Keratinocyte (primary cell): ENCODE data around the gene DMD. TPM values are rescaled to one million over a fixed set of nuclear protein-coding genes. Genes with fewer than 3 reads are reported as not detected.

ENCODE experiments used
- DNase-seq: peaks from one replicate; pipeline ENCODE4 v3.0.0-alpha.2; 2011; ENCODE audit warnings: low read depth, missing footprints, low spot score
- FAIRE-seq: peaks from 2 replicates; lab custom pipeline; 2011; peaks lifted over from hg19 to GRCh38; lab: Jason Lieb, UNC
- H2AFZ ChIP-seq: 2 replicates; pipeline ENCODE4 v1.6.0; 2012; ENCODE audit warnings: low read length, control low read depth, inconsistent platforms; ENCODE audit not compliant: control insufficient read depth
- H3K27ac ChIP-seq: 2 replicates; pipeline ENCODE4 v1.5.1; 2011; ENCODE audit warnings: low read length; ENCODE audit not compliant: control insufficient read depth, insufficient read depth
- H3K27me3 ChIP-seq: 3 replicates; pipeline ENCODE4 v1.6.0; 2011; ENCODE audit warnings: low read length; ENCODE audit not compliant: control insufficient read depth, insufficient read depth; ENCODE audit errors: extremely low read depth
- H3K36me3 ChIP-seq, 2 experiments: 2 replicates in 1 of 2; 3 replicates in 1 of 2; pipeline ENCODE4 v1.5.1; 2011; ENCODE audit warnings: low read length in 2 of 2, mild to moderate bottlenecking in 1 of 2; ENCODE audit not compliant: control insufficient read depth in 2 of 2, insufficient read depth in 2 of 2; ENCODE audit errors: extremely low read depth in 1 of 2
- H3K4me1 ChIP-seq: 3 replicates; pipeline ENCODE4 v1.5.1; 2011; ENCODE audit warnings: low read length; ENCODE audit not compliant: control insufficient read depth, insufficient read depth; ENCODE audit errors: extremely low read depth
- H3K4me2 ChIP-seq: 3 replicates; pipeline ENCODE4 v1.6.0; 2011; ENCODE audit warnings: low read depth, low read length; ENCODE audit not compliant: control insufficient read depth, insufficient read depth; ENCODE audit errors: extremely low read depth
- H3K4me3 ChIP-seq, 3 experiments: fragments of 200-600 bp in 1 of 3; sonication (generic) in 1 of 3; 2 replicates in 2 of 3; 3 replicates in 1 of 3; pipeline ENCODE4 v1.5.1; 2011 to 2016; ENCODE audit warnings: low read length in 3 of 3, mild to moderate bottlenecking in 3 of 3, control low read depth in 2 of 3, inconsistent platforms in 1 of 3, low read depth in 1 of 3, mixed read lengths in 1 of 3, mixed run types in 1 of 3, moderate library complexity in 1 of 3; ENCODE audit not compliant: control insufficient read depth in 2 of 3, insufficient read depth in 2 of 3; ENCODE audit errors: extremely low read depth in 1 of 3
- H3K79me2 ChIP-seq: 2 replicates; pipeline ENCODE4 v1.6.0; 2012; ENCODE audit warnings: low read length; ENCODE audit not compliant: control insufficient read depth, insufficient read depth
- H3K9ac ChIP-seq: 3 replicates; pipeline ENCODE4 v1.6.0; 2011; ENCODE audit warnings: low read length; ENCODE audit not compliant: control insufficient read depth, insufficient read depth; ENCODE audit errors: extremely low read depth
- H3K9me1 ChIP-seq: 3 replicates; pipeline ENCODE4 v1.6.0; 2011; ENCODE audit warnings: low read length; ENCODE audit not compliant: control insufficient read depth, insufficient read depth; ENCODE audit errors: extremely low read depth
- H3K9me3 ChIP-seq: 2 replicates; pipeline ENCODE4 v1.5.1; 2012; ENCODE audit warnings: low read depth, low read length; ENCODE audit not compliant: control insufficient read depth
- H4K20me1 ChIP-seq: 3 replicates; pipeline ENCODE4 v1.6.0; 2011; ENCODE audit warnings: low read length; ENCODE audit not compliant: control insufficient read depth, insufficient read depth; ENCODE audit errors: extremely low read depth
- EZH2 ChIP-seq: IDR thresholded peaks from one replicate; pipeline ENCODE4 v1.6.1; 2012; ENCODE audit warnings: inconsistent platforms, mild to moderate bottlenecking, low read length, moderate library complexity
- dilution Hi-C: fragments of 300-500 bp; cut with MboI; formaldehyde crosslinking; loops from one replicate; pipeline ENCODE4 v1.7.0; 2020; ENCODE audit warnings: low sequenced_read_pairs; ENCODE audit not compliant: extremely low pct_ligation_motif_present
- polyA plus RNA-seq, 5 experiments: library from polyadenylated mRNA; depleted of rRNA in 3 of 5; stranded (reverse) in 3 of 5; stranded (forward) in 1 of 5; unstranded in 1 of 5; fragments of >200 nt; gene quantifications; 1 replicate in 1 of 5; 2 replicates in 3 of 5; 3 replicates in 1 of 5; pipeline versions ENCODE4 v1.2.1 to v1.2.3, GENCODE V29; 2011 to 2012; ENCODE audit warnings: missing spikeins in 2 of 5, low read depth in 1 of 5, low replicate concordance in 1 of 5
- TF ChIP-seq, protein P1 (sequence below), 3 experiments: IDR thresholded peaks in 1 of 3; conservative IDR thresholded peaks in 1 of 3; optimal IDR thresholded peaks in 1 of 3; 2 replicates in 2 of 3; 3 replicates in 1 of 3; pipeline versions ENCODE3 to v1.5.1; 2011; ENCODE audit warnings: low read length in 3 of 3, mild to moderate bottlenecking in 3 of 3, moderate library complexity in 2 of 3, control low read depth in 1 of 3, inconsistent platforms in 1 of 3; ENCODE audit not compliant: insufficient read depth in 2 of 3; ENCODE audit errors: extremely low read depth in 1 of 3

The DMD gene
- polyA plus RNA-seq, 1 donor (not counting 4 experiments of a cell fraction or from before 2014, with no cell fraction given) = 8.9 TPM

DNA sequence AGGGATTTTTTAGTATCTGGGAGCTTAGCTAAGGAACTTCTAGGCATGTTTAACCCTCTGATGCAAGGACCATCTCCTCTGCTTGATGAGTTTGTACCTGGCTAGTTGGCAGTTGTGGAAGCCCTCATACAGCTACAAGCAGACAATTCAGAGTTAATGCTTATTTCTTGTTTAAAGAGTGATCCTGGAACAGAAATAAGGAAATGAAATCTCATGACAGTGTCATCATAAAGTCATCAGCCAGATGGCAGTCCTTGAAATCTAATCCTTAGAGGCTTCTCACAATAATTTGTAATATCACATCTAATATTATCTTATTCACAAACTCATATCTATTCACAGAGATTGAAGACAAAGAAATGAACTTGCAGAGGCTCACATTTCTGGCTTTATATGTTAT, 1557.9 kb downstream of the DMD start:
- Histone ChIP-seq H4K20me1 (no peaks in the 10 kb centered on the region), H3K36me3 (no peaks in the 10 kb centered on the region), H3K4me1 (no peaks in the 10 kb centered on the region), H3K4me3 (no peak overlapping the region), H3K9me1 (no peaks in the 10 kb centered on the region), H3K4me2 (no peak overlapping the region), H3K9ac (no peak overlapping the region), H3K9me3 (no peaks in the 10 kb centered on the region), H2AFZ (no peak overlapping the region), H3K79me2 (no peaks in the 10 kb centered on the region), H3K27ac (no peak overlapping the region), H3K27me3 (no peaks in the 10 kb centered on the region)
- dilution Hi-C loops = no loop called here
- FAIRE-seq (no peak), DNase-seq (no peak)
- TF ChIP-seq, protein P1, sequence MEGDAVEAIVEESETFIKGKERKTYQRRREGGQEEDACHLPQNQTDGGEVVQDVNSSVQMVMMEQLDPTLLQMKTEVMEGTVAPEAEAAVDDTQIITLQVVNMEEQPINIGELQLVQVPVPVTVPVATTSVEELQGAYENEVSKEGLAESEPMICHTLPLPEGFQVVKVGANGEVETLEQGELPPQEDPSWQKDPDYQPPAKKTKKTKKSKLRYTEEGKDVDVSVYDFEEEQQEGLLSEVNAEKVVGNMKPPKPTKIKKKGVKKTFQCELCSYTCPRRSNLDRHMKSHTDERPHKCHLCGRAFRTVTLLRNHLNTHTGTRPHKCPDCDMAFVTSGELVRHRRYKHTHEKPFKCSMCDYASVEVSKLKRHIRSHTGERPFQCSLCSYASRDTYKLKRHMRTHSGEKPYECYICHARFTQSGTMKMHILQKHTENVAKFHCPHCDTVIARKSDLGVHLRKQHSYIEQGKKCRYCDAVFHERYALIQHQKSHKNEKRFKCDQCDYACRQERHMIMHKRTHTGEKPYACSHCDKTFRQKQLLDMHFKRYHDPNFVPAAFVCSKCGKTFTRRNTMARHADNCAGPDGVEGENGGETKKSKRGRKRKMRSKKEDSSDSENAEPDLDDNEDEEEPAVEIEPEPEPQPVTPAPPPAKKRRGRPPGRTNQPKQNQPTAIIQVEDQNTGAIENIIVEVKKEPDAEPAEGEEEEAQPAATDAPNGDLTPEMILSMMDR (optimal IDR thresholded peaks at IDR 0.05 in 1 of 3, IDR thresholded peaks at IDR 0.05 in 1 of 3, conservative IDR thresholded peaks at IDR 0.05 in 1 of 3; ENCODE audit: extremely low read depth in 1 of 3, insufficient read depth in 2 of 3, low read length in 3 of 3) = no peak
- TF ChIP-seq EZH2 = no peak

DNA sequence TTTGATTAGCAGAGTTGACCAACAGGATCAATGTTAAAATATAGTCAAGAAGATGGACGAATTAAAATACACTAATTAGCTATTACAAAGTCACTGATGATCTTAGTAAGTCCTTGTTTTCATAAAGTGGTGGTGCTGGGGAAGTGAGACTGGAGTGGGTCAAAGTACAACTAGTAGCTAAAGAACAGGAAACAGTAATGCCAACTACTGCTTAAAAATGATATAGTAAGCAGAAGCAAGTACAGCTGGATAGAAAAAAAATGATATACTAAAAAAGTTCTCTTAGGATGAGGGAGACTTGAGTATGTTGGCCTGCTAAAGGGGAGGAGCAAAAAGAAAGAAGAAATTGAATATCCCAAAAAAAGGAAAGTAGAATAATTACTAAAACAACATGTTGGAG, 1558.7 kb downstream of the DMD start:
- TF ChIP-seq, protein P1 (optimal IDR thresholded peaks at IDR 0.05 in 1 of 3, IDR thresholded peaks at IDR 0.05 in 1 of 3, conservative IDR thresholded peaks at IDR 0.05 in 1 of 3; ENCODE audit: extremely low read depth in 1 of 3, insufficient read depth in 2 of 3, low read length in 3 of 3) = no peak
- TF ChIP-seq EZH2 = no peak
- H3K9me3 ChIP-seq = no peaks in the 10 kb centered on the region
- no peaks in the 10 kb centered on the region for H3K4me1 ChIP-seq
- H3K9ac ChIP-seq = no peak overlapping the region
- H3K4me2 ChIP-seq = no peak overlapping the region
- H4K20me1 ChIP-seq = no peaks in the 10 kb centered on the region
- H3K27me3 ChIP-seq = no peaks in the 10 kb centered on the region
- H3K36me3 ChIP-seq = no peaks in the 10 kb centered on the region
- DNase-seq (no peak), FAIRE-seq (no peak)
- no peak overlapping the region for H3K4me3 ChIP-seq
- no peaks in the 10 kb centered on the region for H3K79me2 ChIP-seq
- no peak overlapping the region for H2AFZ ChIP-seq
- H3K9me1 ChIP-seq = no peaks in the 10 kb centered on the region
- dilution Hi-C loops = no loop called here
- H3K27ac ChIP-seq = no peak overlapping the region
